Naive thymus-derived CD8-positive, alpha-beta T cell (primary cell): ENCODE data around the gene NLRP14. TPM values are rescaled to one million over a fixed set of nuclear protein-coding genes. Genes with fewer than 3 reads are reported as not detected.
A peak's percentile ranks its signal among the peaks of the same experiment; 100 is the strongest.

Experiments used
- ATAC-seq, 2 donors: fragments of 150-1000 bp; cut with Tn5 transposase in 1 of 2; sonication (Bioruptor Pico), chemical (Tn5 transposase) in 1 of 2; 1 replicate in 1 of 2; 2 replicates in 1 of 2; pipeline ENCODE4 v1.10.0; 2021; ENCODE audit warnings: mild to moderate bottlenecking in 2 of 2, moderate library complexity in 2 of 2
- POLR2A ChIA-PET: fragments of 350-600 bp; sonication (Branson Sonifier 250); formaldehyde crosslinking; loops from one replicate; lab custom pipeline; 2021; ENCODE audit warnings: antibody characterized with exemption; lab: Charles Lee
- DNase-seq, 10 donors: peaks; one replicate each; pipeline versions ENCODE4 v3.0.0 to v3.0.0-alpha.2; 2020 to 2022
- H3K27ac Mint-ChIP-seq, 10 donors: one replicate each; pipeline ENCODE4 v1.8.0; 2020 to 2022; ENCODE audit warnings: mild to moderate bottlenecking in 10 of 10, mixed read lengths in 10 of 10, moderate library complexity in 4 of 10, inconsistent platforms in 1 of 10
- H3K27me3 Mint-ChIP-seq, 5 donors: one replicate each; pipeline ENCODE4 v1.8.0; 2021 to 2022; ENCODE audit warnings: mixed read lengths in 5 of 5
- H3K36me3 Mint-ChIP-seq, 3 donors: one replicate each; pipeline ENCODE4 v1.8.0; 2020 to 2022; ENCODE audit warnings: mixed read lengths in 3 of 3, mild to moderate bottlenecking in 2 of 3, inconsistent platforms in 1 of 3
- H3K4me1 Mint-ChIP-seq, 4 donors: one replicate each; pipeline ENCODE4 v1.8.0; 2021 to 2022; ENCODE audit warnings: mixed read lengths in 4 of 4
- H3K4me3 Mint-ChIP-seq, 10 donors: one replicate each; pipeline ENCODE4 v1.8.0; 2020 to 2022; ENCODE audit warnings: mild to moderate bottlenecking in 10 of 10, mixed read lengths in 10 of 10, moderate library complexity in 6 of 10, inconsistent platforms in 1 of 10
- H3K9me3 Mint-ChIP-seq, 9 donors: one replicate each; pipeline ENCODE4 v1.8.0; 2020 to 2022; ENCODE audit warnings: mixed read lengths in 9 of 9, mild to moderate bottlenecking in 3 of 9, inconsistent platforms in 1 of 9, moderate library complexity in 1 of 9
- polyA plus RNA-seq, 3 donors: library from polyadenylated mRNA; unstranded; fragments of 300-500 nt; fragmentation: Illumina TruSeq; gene quantifications; one replicate each; pipeline ENCODE4 v1.2.3, GENCODE V29; 2021
- total RNA-seq, 8 experiments: library from RNA in 2 of 8; stranded (reverse) in 2 of 8; gene quantifications; one replicate each; pipeline ENCODE4 v1.2.3 and lab custom pipeline; 2021 to 2026

NLRP14 gene
- total and polyA plus RNA-seq, 5 experiments from 2014 or later: not detected

DNA sequence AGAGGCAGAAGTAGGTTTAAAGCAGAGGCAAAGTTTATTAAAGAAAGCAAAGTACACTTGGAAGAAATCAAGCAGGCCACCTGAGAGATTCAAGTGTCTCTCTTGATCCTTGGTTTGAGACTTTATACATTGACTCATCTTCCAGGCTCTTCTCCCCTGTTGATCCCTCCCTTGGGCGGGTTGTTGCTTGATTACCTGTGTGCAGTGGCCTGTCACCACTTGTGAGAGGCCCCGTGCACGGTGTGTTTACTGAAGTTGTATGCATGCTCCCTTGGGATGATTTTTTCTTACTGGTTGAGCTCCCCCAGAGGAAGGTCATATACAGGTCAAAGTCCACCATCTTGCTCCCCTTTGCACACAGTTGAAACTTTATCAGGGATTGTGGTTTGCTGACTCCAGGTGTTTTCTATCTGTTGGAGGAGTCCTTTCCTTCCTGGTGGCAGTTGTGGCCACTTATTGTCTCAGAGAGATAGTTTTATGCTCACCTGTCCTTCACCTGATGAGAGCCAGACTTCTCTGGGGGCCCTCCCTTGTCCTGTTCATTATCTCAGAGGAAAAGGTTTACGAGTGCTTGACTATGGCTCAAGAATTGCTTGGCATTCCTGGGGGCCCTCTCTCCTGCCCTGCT is 52.2 kb downstream of the NLRP14 start:
- H3K4me1 Mint-ChIP-seq: no peaks in the 10 kb centered on the region
- H3K4me3 Mint-ChIP-seq: no peak overlapping the region
- no peak for ATAC-seq

DNA sequence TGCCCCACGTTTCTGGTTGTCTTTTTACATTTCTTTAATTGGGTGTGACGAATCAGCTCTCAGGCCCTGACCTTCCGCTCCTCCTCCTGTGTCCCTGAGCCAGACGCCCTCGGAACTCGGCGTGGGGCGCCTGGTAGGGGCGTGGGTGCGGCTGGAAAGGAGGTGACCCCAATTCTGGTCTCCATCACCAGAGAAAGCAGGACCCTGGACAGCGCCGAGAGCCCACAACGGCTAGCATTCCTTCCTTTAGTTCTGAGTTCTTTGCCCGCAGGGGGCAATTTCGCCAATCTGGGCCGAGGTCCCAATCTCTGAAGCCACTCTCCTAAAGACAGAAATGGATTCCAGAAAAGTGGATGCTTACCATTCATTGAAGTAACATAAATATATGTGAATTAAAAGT is 56.8 kb downstream of the NLRP14 start:
- H3K36me3 Mint-ChIP-seq: peaks cover 0 to 9% (median 0%) of the 10 kb centered on the region in 3 donors
- ATAC-seq: no peak
- H3K4me3 Mint-ChIP-seq: no peak overlapping the region
- POLR2A ChIA-PET: no interaction called here
- H3K27me3 Mint-ChIP-seq: peaks cover 0 to 23% (median 8%) of the 10 kb centered on the region in 5 donors
- no peak for DNase-seq
- H3K4me1 Mint-ChIP-seq: no peaks in the 10 kb centered on the region
- H3K27ac Mint-ChIP-seq: no peak overlapping the region
- H3K9me3 Mint-ChIP-seq: peaks cover 0 to 23% (median 9%) of the 10 kb centered on the region in 9 donors

More for the DNA sequence above, 52.2 kb downstream of the NLRP14 start:
- H3K9me3 Mint-ChIP-seq: peaks cover 0 to 3% (median 0%) of the 10 kb centered on the region in 9 donors
- DNase-seq: no peak
- POLR2A ChIA-PET: no interaction called here
- H3K27me3 Mint-ChIP-seq: peaks cover 1 to 21% (median 13%) of the 10 kb centered on the region in 5 donors
- H3K36me3 Mint-ChIP-seq: no peaks in the 10 kb centered on the region
- H3K27ac Mint-ChIP-seq: no peak overlapping the region

- H3K27me3 Mint-ChIP-seq: peaks cover 1 to 33% (median 7%) of the 10 kb centered on the region in 5 donors
- H3K27ac Mint-ChIP-seq: no peak overlapping the region
- H3K9me3 Mint-ChIP-seq: peaks cover 0 to 23% (median 9%) of the 10 kb centered on the region in 9 donors
- ATAC-seq (no peak), DNase-seq (no peak)
- POLR2A ChIA-PET: no interaction called here
- no peaks in the 10 kb centered on the region for H3K4me1 Mint-ChIP-seq
- H3K36me3 Mint-ChIP-seq: peaks cover 0 to 9% (median 0%) of the 10 kb centered on the region in 3 donors
- H3K4me3 Mint-ChIP-seq: no peak overlapping the region
Measured at GRCh38 chr11:7079545-7080135, 59.4 kb downstream of the NLRP14 start.

DNA sequence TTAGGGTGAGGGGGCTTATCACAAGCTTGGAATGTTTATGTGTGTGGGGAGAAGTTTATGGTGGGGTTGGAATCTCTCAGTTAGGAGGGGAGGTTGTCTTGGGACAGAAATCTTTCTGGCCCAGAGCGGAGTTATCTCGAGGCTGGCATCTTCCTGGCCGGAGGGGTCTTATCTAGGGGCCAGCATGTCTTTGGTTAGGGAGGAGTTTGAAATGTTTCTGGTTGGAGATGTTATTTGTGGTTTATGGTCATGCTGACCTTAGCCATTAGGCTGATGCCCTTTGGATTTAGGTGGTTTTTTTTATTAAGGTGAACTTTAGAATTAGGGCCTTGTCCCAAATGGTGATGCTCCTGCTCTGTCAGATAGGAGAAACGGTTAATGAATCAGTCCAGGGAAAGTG is 60.6 kb downstream of the NLRP14 start:
- no peak overlapping the region for H3K27ac Mint-ChIP-seq
- H3K27me3 Mint-ChIP-seq: peaks cover 4 to 33% (median 7%) of the 10 kb centered on the region in 5 donors
- POLR2A ChIA-PET: no interaction called here

GRCh38 chr11:7081441-7081840 is 61.2 kb downstream of the NLRP14 start:
- H3K4me3 Mint-ChIP-seq: no peak overlapping the region

More for the DNA sequence above, 60.6 kb downstream of the NLRP14 start:
- ATAC-seq (no peak), DNase-seq (no peak)
- peaks cover 0 to 23% (median 9%) of the 10 kb centered on the region in 9 donors for H3K9me3 Mint-ChIP-seq
- H3K4me3 Mint-ChIP-seq: no peak overlapping the region
- H3K4me1 Mint-ChIP-seq: no peaks in the 10 kb centered on the region
- H3K36me3 Mint-ChIP-seq: peaks cover 0 to 9% (median 0%) of the 10 kb centered on the region in 3 donors

DNA sequence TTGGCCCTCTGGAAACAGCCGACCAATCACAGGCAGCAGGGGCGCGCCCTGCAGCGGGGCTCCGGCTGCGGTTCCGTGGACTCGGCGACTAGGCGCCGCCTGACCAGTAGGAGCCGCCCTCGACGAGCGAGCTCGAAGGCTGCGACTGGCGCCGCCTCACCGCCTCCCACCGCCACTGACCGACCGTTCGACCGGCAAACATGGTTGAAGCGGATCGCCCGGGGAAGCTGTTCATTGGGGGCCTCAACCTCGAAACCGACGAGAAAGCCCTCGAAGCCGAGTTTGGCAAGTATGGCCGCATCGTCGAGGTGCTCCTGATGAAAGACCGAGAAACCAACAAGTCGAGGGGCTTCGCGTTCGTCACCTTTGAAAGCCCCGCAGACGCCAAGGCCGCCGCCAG is 68.6 kb downstream of the NLRP14 start, which contains the start of gene RBMXL2:
Gene RBMXL2 (plus strand): TSS at position 78 of the 400 bp plus-strand sequence. CDS start 123 bp downstream, at position 201.
- Mint-ChIP-seq H3K36me3 (no peaks in the 10 kb centered on the region), H3K27ac (no peak within 1 kb of the TSS), H3K4me3 (no peak within 1 kb of the TSS), H3K27me3 (peaks cover 8 to 37% (median 11%) of the 10 kb centered on the region in 5 donors), H3K4me1 (no peaks in the 10 kb centered on the region), H3K9me3 (no peaks in the 10 kb centered on the region)
- no peak for ATAC-seq
- POLR2A ChIA-PET: no interaction called here
- DNase-seq: no peak

More at GRCh38 chr11:7081441-7081840, 61.2 kb downstream of the NLRP14 start:
- no peak overlapping the region for H3K27ac Mint-ChIP-seq
- no peak for ATAC-seq
- POLR2A ChIA-PET: no interaction called here
- H3K27me3 Mint-ChIP-seq: peaks cover 4 to 30% (median 7%) of the 10 kb centered on the region in 5 donors
- peaks cover 0 to 23% (median 9%) of the 10 kb centered on the region in 9 donors for H3K9me3 Mint-ChIP-seq
- DNase-seq: no peak
- peaks cover 0 to 9% (median 0%) of the 10 kb centered on the region in 3 donors for H3K36me3 Mint-ChIP-seq
- no peaks in the 10 kb centered on the region for H3K4me1 Mint-ChIP-seq

GRCh38 chr11:7089328-7090251 is 69.3 kb downstream of the NLRP14 start:
- ATAC-seq (no peak), DNase-seq (no peak)
- POLR2A ChIA-PET: no interaction called here
- Mint-ChIP-seq H3K27me3 (peaks cover 8 to 43% (median 11%) of the 10 kb centered on the region in 5 donors), H3K4me3 (no peak overlapping the region), H3K9me3 (no peaks in the 10 kb centered on the region), H3K27ac (no peak overlapping the region), H3K4me1 (no peaks in the 10 kb centered on the region), H3K36me3 (no peaks in the 10 kb centered on the region)

GRCh38 chr11:7098235-7098832 is 78.1 kb downstream of the NLRP14 start:
- Mint-ChIP-seq H3K27ac (no peak overlapping the region), H3K27me3 (peaks cover 2 to 48% (median 13%) of the 10 kb centered on the region in 5 donors), H3K36me3 (no peaks in the 10 kb centered on the region), H3K4me3 (no peak overlapping the region), H3K9me3 (no peaks in the 10 kb centered on the region), H3K4me1 (no peaks in the 10 kb centered on the region)
- POLR2A ChIA-PET: no interaction called here
- DNase-seq: peak in 5 of 10 donors; percentile 4 to 52 (median 33)
- peak; percentile 53 to 65 for ATAC-seq

- no peak for DNase-seq
- H3K36me3 Mint-ChIP-seq: no peaks in the 10 kb centered on the region
Measured at GRCh38 chr11:7115780-7116179, 95.5 kb downstream of the NLRP14 start.

DNA sequence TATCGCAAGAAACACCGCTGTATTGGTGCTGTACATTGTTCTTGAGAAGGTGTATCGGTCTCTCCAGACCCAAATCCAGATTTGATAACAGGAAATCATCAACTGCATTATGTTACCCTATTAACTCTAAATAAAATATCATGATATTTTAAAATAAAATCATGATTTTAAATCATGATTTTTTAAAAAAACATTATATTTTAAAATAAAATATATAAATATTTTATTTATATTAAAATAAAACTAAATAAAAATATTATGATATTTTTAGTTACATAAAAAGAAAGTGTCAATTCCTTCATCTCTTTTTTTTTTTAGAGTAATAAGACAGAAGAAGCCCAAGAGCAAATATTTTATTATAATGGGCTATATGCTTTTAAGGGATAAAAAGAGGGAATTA is 96.1 kb downstream of the NLRP14 start:
- Mint-ChIP-seq H3K27me3 (peaks cover 4 to 29% (median 18%) of the 10 kb centered on the region in 5 donors), H3K27ac (no peak overlapping the region), H3K36me3 (no peaks in the 10 kb centered on the region), H3K9me3 (no peaks in the 10 kb centered on the region), H3K4me1 (no peaks in the 10 kb centered on the region), H3K4me3 (no peak overlapping the region)
- POLR2A ChIA-PET: no interaction called here
- DNase-seq (no peak), ATAC-seq (no peak)

More at GRCh38 chr11:7115780-7116179, 95.5 kb downstream of the NLRP14 start:
- POLR2A ChIA-PET: no interaction called here
- Mint-ChIP-seq H3K4me1 (no peaks in the 10 kb centered on the region), H3K4me3 (no peak overlapping the region), H3K9me3 (no peaks in the 10 kb centered on the region), H3K27me3 (peaks cover 4 to 35% (median 18%) of the 10 kb centered on the region in 5 donors), H3K27ac (no peak overlapping the region)
- no peak for ATAC-seq
